Muscle layer of duodenum (tissue), 2 donors: ENCODE data around the gene ANKRA2.

Source experiments
- H3K27ac ChIP-seq: one replicate; pipeline ENCODE4 v1.7.0; 2013; ENCODE audit warnings: mild to moderate bottlenecking, low read length
- H3K27me3 ChIP-seq: one replicate; pipeline ENCODE4 v1.7.0; 2013; ENCODE audit warnings: low read depth, mild to moderate bottlenecking, control low read depth, low read length
- H3K36me3 ChIP-seq, 2 donors: one replicate each; pipeline ENCODE4 v1.7.0; 2013; ENCODE audit warnings: low read length in 2 of 2, control low read depth in 1 of 2, mild to moderate bottlenecking in 1 of 2; ENCODE audit not compliant: insufficient read depth in 2 of 2, control insufficient read depth in 1 of 2
- H3K4me1 ChIP-seq, 2 donors: one replicate each; pipeline ENCODE4 v1.7.0; 2013; ENCODE audit warnings: low read length in 2 of 2, mild to moderate bottlenecking in 2 of 2, control low read depth in 1 of 2, moderate library complexity in 1 of 2; ENCODE audit not compliant: insufficient read depth in 2 of 2, control insufficient read depth in 1 of 2
- H3K4me3 ChIP-seq, 2 donors: one replicate each; pipeline ENCODE4 v1.7.0; 2013; ENCODE audit warnings: low read length in 2 of 2, low read depth in 1 of 2, mild to moderate bottlenecking in 1 of 2
- H3K9me3 ChIP-seq, 2 donors: one replicate each; pipeline ENCODE4 v1.7.0; 2013; ENCODE audit warnings: low read length in 2 of 2, control low read depth in 1 of 2, mild to moderate bottlenecking in 1 of 2; ENCODE audit not compliant: control insufficient read depth in 1 of 2
- donor health status: healthy.

Gene ANKRA2

GRCh38 chr5:73591698-73592501 is 26.5 kb upstream of the ANKRA2 start:
- Histone ChIP-seq H3K27ac (no peak overlapping the region), H3K36me3 (no peaks in the 10 kb centered on the region), H3K4me1 (peaks cover 0 to 4% of the 10 kb centered on the region in 2 donors), H3K4me3 (no peak overlapping the region), H3K27me3 (no peaks in the 10 kb centered on the region), H3K9me3 (no peaks in the 10 kb centered on the region)

GRCh38 chr5:73591102-73591695 is 25.8 kb upstream of the ANKRA2 start:
- Histone ChIP-seq H3K4me3 (no peak overlapping the region), H3K27me3 (no peaks in the 10 kb centered on the region), H3K4me1 (peaks cover 0 to 4% of the 10 kb centered on the region in 2 donors), H3K36me3 (no peaks in the 10 kb centered on the region), H3K27ac (no peak overlapping the region), H3K9me3 (no peaks in the 10 kb centered on the region)

GRCh38 chr5:73587923-73588322 is 22.5 kb upstream of the ANKRA2 start:
- no peaks in the 10 kb centered on the region for H3K36me3 ChIP-seq
- no peaks in the 10 kb centered on the region for H3K9me3 ChIP-seq
- no peaks in the 10 kb centered on the region for H3K27me3 ChIP-seq
- no peak overlapping the region for H3K4me3 ChIP-seq
- peaks cover 0 to 4% of the 10 kb centered on the region in 2 donors for H3K4me1 ChIP-seq
- H3K27ac ChIP-seq, result no peak overlapping the region

- Histone ChIP-seq H3K27ac (no peak overlapping the region), H3K4me1 (no peaks in the 10 kb centered on the region), H3K9me3 (no peaks in the 10 kb centered on the region), H3K27me3 (no peaks in the 10 kb centered on the region), H3K36me3 (peaks cover 28 to 29% of the 10 kb centered on the region in 2 donors), H3K4me3 (no peak overlapping the region)
Measured at GRCh38 chr5:73582285-73583145, 17.1 kb upstream of the ANKRA2 start.

- H3K4me1 ChIP-seq, result peaks cover 22 to 31% of the 10 kb centered on the region in 2 donors
- no peaks in the 10 kb centered on the region for H3K27me3 ChIP-seq
- H3K27ac ChIP-seq, result peak overlapping the region; percentile 88
- peaks cover 18 to 40% of the 10 kb centered on the region in 2 donors for H3K36me3 ChIP-seq
- peak overlapping the region; percentile 89 to 96 for H3K4me3 ChIP-seq
- H3K9me3 ChIP-seq, result no peaks in the 10 kb centered on the region
Measured at GRCh38 chr5:73565969-73566547, 619 bp upstream of the ANKRA2 start.

- Histone ChIP-seq H3K27ac (peak overlapping the region; percentile 88), H3K4me3 (peak overlapping the region; percentile 89 to 96), H3K9me3 (no peaks in the 10 kb centered on the region), H3K4me1 (peaks cover 22 to 31% of the 10 kb centered on the region in 2 donors), H3K27me3 (no peaks in the 10 kb centered on the region), H3K36me3 (peaks cover 17 to 37% of the 10 kb centered on the region in 2 donors)
Measured at GRCh38 chr5:73564675-73565074, 764 bp downstream of the ANKRA2 start.

- no peaks in the 10 kb centered on the region for H3K27me3 ChIP-seq
- H3K9me3 ChIP-seq, result no peaks in the 10 kb centered on the region
- peaks cover 17 to 34% of the 10 kb centered on the region in 2 donors for H3K36me3 ChIP-seq
- H3K4me1 ChIP-seq, result peaks cover 22 to 31% of the 10 kb centered on the region in 2 donors
- H3K4me3 ChIP-seq, result peak overlapping the region; percentile 89 to 96
- H3K27ac ChIP-seq, result peak overlapping the region; percentile 88
Measured at GRCh38 chr5:73564018-73564417, 1.4 kb downstream of the ANKRA2 start.

GRCh38 chr5:73558950-73559349 is 6.5 kb downstream of the ANKRA2 start:
- Histone ChIP-seq H3K27ac (no peak overlapping the region), H3K4me3 (no peak overlapping the region), H3K4me1 (peaks cover 8 to 11% of the 10 kb centered on the region in 2 donors), H3K36me3 (peaks cover 30 to 61% of the 10 kb centered on the region in 2 donors), H3K9me3 (no peaks in the 10 kb centered on the region), H3K27me3 (no peaks in the 10 kb centered on the region)

- Histone ChIP-seq H3K27ac (no peak overlapping the region), H3K27me3 (no peaks in the 10 kb centered on the region), H3K9me3 (no peaks in the 10 kb centered on the region), H3K4me1 (no peaks in the 10 kb centered on the region), H3K36me3 (peaks cover 27 to 36% of the 10 kb centered on the region in 2 donors), H3K4me3 (no peak overlapping the region)
Measured at GRCh38 chr5:73552642-73553041, 12.8 kb downstream of the ANKRA2 start.

GRCh38 chr5:73550016-73550415 is 15.4 kb downstream of the ANKRA2 start:
- Histone ChIP-seq H3K27ac (no peak overlapping the region), H3K27me3 (no peaks in the 10 kb centered on the region), H3K4me3 (no peak overlapping the region), H3K4me1 (no peaks in the 10 kb centered on the region), H3K9me3 (no peaks in the 10 kb centered on the region), H3K36me3 (peaks cover 21 to 24% of the 10 kb centered on the region in 2 donors)

- Histone ChIP-seq H3K4me1 (peaks cover 0 to 6% of the 10 kb centered on the region in 2 donors), H3K27me3 (no peaks in the 10 kb centered on the region), H3K4me3 (no peak overlapping the region), H3K9me3 (no peaks in the 10 kb centered on the region), H3K36me3 (no peaks in the 10 kb centered on the region), H3K27ac (no peak overlapping the region)
Measured at GRCh38 chr5:73545403-73545779, 20.0 kb downstream of the ANKRA2 start.
